ENCODE results near the gene ACBD4.

DNA sequence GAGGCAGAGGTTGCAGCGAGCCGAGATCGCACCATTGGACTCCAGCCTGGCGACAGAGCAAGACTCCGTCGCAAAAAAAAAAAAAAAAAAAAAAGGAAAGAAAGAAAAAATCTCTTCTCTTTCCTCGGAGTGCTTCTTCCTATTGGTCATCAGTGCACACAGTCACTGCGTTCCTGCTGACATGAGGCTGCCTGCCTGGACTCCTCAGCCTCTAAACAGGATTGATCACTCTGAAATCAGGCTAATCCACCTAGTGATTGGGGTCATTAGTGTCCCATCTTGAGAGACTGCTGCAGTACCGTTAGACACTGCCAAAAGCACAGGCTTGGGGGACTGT is 34.0 kb upstream of the ACBD4 start:
- TF ChIP-seq, protein P1, sequence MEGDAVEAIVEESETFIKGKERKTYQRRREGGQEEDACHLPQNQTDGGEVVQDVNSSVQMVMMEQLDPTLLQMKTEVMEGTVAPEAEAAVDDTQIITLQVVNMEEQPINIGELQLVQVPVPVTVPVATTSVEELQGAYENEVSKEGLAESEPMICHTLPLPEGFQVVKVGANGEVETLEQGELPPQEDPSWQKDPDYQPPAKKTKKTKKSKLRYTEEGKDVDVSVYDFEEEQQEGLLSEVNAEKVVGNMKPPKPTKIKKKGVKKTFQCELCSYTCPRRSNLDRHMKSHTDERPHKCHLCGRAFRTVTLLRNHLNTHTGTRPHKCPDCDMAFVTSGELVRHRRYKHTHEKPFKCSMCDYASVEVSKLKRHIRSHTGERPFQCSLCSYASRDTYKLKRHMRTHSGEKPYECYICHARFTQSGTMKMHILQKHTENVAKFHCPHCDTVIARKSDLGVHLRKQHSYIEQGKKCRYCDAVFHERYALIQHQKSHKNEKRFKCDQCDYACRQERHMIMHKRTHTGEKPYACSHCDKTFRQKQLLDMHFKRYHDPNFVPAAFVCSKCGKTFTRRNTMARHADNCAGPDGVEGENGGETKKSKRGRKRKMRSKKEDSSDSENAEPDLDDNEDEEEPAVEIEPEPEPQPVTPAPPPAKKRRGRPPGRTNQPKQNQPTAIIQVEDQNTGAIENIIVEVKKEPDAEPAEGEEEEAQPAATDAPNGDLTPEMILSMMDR (conservative IDR thresholded peaks at IDR 0.05; ENCODE audit: low read length), result no peak
- TF ChIP-seq EZH2phosphoT487 (IDR thresholded peaks at IDR 0.05; ENCODE audit: borderline replicate concordance, low read depth, low read length), result no peak

Measured in OCI-LY7 (cell line).